Hematopoietic multipotent progenitor cell treated with erythropoietin and hydrocortisone succinate and interleukin-3 and kit ligand, for 17 days (in vitro differentiated cells): Measurements from ENCODE around the gene GABBR1.

Experiments used
- DNase-seq: peaks from one replicate; pipeline ENCODE4 v3.0.0-alpha.2; 2015; ENCODE audit warnings: low spot score

The GABBR1 gene

GRCh38 chr6:29653452-29654038 lies 20.6 kb upstream of the GABBR1 start:
- DNase-seq = peak; percentile 85

- DNase-seq = no peak
Observed at GRCh38 chr6:29652198-29652584, 19.2 kb upstream of the GABBR1 start.

GRCh38 chr6:29651413-29652197 lies 18.6 kb upstream of the GABBR1 start:
- DNase-seq = peak; percentile 64

GRCh38 chr6:29649701-29650673 lies 17.0 kb upstream of the GABBR1 start:
- peak; percentile 99 for DNase-seq

GRCh38 chr6:29647927-29648642 lies 15.1 kb upstream of the GABBR1 start:
- DNase-seq = peak; percentile 26

- peak; percentile 20 for DNase-seq
Observed at GRCh38 chr6:29641430-29642148, 8.6 kb upstream of the GABBR1 start.

GRCh38 chr6:29637247-29637646 lies 4.3 kb upstream of the GABBR1 start:
- no peak for DNase-seq

- DNase-seq = no peak
Observed at GRCh38 chr6:29633534-29633905, 537 bp upstream of the GABBR1 start.

GRCh38 chr6:29631860-29632731 lies 887 bp downstream of the GABBR1 start:
- no peak for DNase-seq

- no peak for DNase-seq
Observed at GRCh38 chr6:29631209-29631810, 1.7 kb downstream of the GABBR1 start.

- DNase-seq = no peak
Observed at GRCh38 chr6:29630315-29630714, 2.7 kb downstream of the GABBR1 start.

- DNase-seq = no peak
Observed at GRCh38 chr6:29629571-29629970, 3.4 kb downstream of the GABBR1 start.

GRCh38 chr6:29628419-29629281 lies 4.3 kb downstream of the GABBR1 start:
- DNase-seq = no peak

GRCh38 chr6:29627755-29628418 lies 5.1 kb downstream of the GABBR1 start:
- DNase-seq = no peak

- no peak for DNase-seq
Observed at GRCh38 chr6:29626948-29627754, 5.8 kb downstream of the GABBR1 start.

- no peak for DNase-seq
Observed at GRCh38 chr6:29625337-29625930, 7.5 kb downstream of the GABBR1 start.

- DNase-seq = no peak
Observed at GRCh38 chr6:29624520-29624961, 8.4 kb downstream of the GABBR1 start.
